ENCODE measurements around the gene CHPF.

- TF ChIP-seq CTCF (IDR thresholded peaks at IDR 0.05), result no peak
- TF ChIP-seq POLR2A (IDR thresholded peaks at IDR 0.05), result no peak
Measured at GRCh38 chr2:219515874-219516629, 27.6 kb downstream of the CHPF start.

Data from body of pancreas (tissue), 4 donors.